ENCODE measurements around the gene HLTF. TPM values are rescaled to one million over a fixed set of nuclear protein-coding genes. Genes with fewer than 3 reads are reported as not detected.

HLTF gene
- total and polyA plus RNA-seq, 2 of the 13 experiments (the other 11 are each of a cell fraction or from before 2014, with no cell fraction given): 12.0 to 22.9 TPM

DNA sequence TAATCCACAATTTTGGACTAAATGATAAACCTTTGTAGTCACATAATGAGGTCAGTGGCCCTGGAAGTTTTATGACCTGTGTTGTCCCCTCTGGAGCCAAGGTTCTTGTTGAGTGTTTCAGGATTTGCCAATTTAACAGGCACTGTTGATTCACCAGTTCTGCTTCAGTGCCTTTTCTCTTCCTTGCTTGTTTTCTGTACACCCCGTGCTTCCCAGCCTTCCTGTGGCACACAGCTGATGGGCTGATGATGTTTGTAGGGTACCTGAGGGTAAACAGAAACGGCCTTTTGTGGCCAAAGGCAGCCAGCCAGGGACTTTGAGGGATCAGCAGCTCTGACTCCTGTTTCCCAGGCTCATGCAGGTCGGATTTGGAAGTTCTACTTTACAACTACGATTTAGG, 81.7 kb downstream of the HLTF start:
- CTCF ChIA-PET (ENCODE audit: low intra/inter-chr PET ratio, low total read pairs): no interaction called here
- no peaks in the 10 kb centered on the region for H3K9me3 ChIP-seq (ENCODE audit: low read length)
- H3K4me1 ChIP-seq (ENCODE audit: insufficient read depth, low read length): peaks cover 14% of the 10 kb centered on the region
- no peak overlapping the region for H3K4me3 ChIP-seq (replicated peaks in 1 of 3; ENCODE audit: insufficient read depth in 1 of 3, low read depth in 2 of 3, low read length in 3 of 3)
- in situ Hi-C loops (cut with HindIII; ENCODE audit: extremely low pct_ligation_motif_present, low pct_unique_long_range_greater_than_20kb): no loop called here
- no peaks in the 10 kb centered on the region for H3K27me3 ChIP-seq (ENCODE audit: control insufficient read depth in 1 of 2, insufficient read depth in 2 of 2, low read length in 2 of 2)
- no peaks in the 10 kb centered on the region for H4K20me1 ChIP-seq (ENCODE audit: insufficient read depth, low read length)
- no peaks in the 10 kb centered on the region for H3K79me2 ChIP-seq (ENCODE audit: insufficient read depth, low read length)
- peaks cover 2 to 17% of the 10 kb centered on the region in 2 experiments; a peak in 3 of 5 replicates for H3K36me3 ChIP-seq (replicated peaks in 1 of 2; ENCODE audit: control insufficient read depth in 1 of 2, insufficient read depth in 2 of 2, low read length in 2 of 2)
- no peak overlapping the region for H3K9ac ChIP-seq (ENCODE audit: insufficient read depth, low read depth, low read length)
- H3K4me2 ChIP-seq (ENCODE audit: low read depth, low read length): no peak overlapping the region
- no peak overlapping the region for H3K27ac ChIP-seq (ENCODE audit: extremely low read length, insufficient read depth, low read length)
- no peak for TF ChIP-seq ZNF317 (CRISPR knock-in tag; IDR thresholded peaks at IDR 0.05)
- TF ChIP-seq, protein P1, sequence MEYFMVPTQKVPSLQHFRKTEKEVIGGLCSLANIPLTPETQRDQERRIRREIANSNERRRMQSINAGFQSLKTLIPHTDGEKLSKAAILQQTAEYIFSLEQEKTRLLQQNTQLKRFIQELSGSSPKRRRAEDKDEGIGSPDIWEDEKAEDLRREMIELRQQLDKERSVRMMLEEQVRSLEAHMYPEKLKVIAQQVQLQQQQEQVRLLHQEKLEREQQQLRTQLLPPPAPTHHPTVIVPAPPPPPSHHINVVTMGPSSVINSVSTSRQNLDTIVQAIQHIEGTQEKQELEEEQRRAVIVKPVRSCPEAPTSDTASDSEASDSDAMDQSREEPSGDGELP (IDR thresholded peaks at IDR 0.05; ENCODE audit: borderline replicate concordance, low read depth): peak; percentile 37; the same call in 1 of the 2 replicates
- WGBS (ENCODE audit: low lambda C conversion rate): 67% methylated on average over 4 of the region's 4 CpGs
- BruUV-seq (replicated peaks): no TSS peak
- no peak for DNase-seq (ENCODE audit: low spot score)
- intact Hi-C loops (cut with micrococcal nuclease; ENCODE audit: unreplicated experiment): no loop called here
- POLR2A ChIA-PET: interaction anchor here (1.8 kb wide), 1 partner anchor 13 kb away, joined by 3 read pairs; the partner anchor contains the start of gene GYG1
- H2AFZ ChIP-seq (ENCODE audit: low read length): no peak overlapping the region
- FAIRE-seq: no peak
- no peak for ATAC-seq

DNA sequence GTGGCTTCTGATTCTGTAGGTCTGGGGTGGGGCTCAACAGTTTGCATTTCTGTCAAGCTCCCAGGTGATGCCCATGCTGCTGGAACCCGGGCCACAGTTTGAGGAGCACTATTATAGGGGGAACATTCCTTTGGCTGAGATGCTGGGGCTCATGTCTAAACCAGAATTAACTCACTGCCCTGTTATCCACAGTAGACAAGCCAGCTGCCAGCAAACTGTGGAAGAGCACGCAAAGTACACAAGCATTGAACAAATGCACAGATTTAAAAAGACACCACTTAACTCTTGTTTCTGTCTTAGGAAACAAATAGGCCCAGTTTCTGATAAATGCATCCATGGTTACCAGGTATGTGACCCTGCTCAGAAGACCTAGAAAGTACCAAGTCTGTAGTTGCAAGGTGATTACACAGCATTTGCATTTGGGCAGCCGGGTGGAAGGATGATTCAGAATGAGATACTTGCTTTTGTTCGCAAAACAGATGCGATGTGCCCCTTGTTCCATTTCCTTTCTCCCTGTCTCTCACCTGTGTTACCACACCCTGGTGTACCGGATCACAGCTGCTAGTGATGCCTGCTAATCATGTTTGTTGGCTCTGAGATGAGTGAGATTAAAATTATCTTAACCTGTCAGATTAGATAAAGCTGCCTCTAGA, 82.6 kb downstream of the HLTF start:
- no TSS peak for BruUV-seq (replicated peaks)
- H3K9me3 ChIP-seq (ENCODE audit: low read length): no peaks in the 10 kb centered on the region
- no peaks in the 10 kb centered on the region for H4K20me1 ChIP-seq (ENCODE audit: insufficient read depth, low read length)
- DNase-seq (ENCODE audit: low spot score) (no peak), ATAC-seq (no peak), FAIRE-seq (no peak)
- no peak overlapping the region for H2AFZ ChIP-seq (ENCODE audit: low read length)
- H3K4me1 ChIP-seq (ENCODE audit: insufficient read depth, low read length): peaks cover 10% of the 10 kb centered on the region; the same call in 1 of the 2 replicates
- no peak overlapping the region for H3K27ac ChIP-seq (ENCODE audit: extremely low read length, insufficient read depth, low read length)
- CTCF ChIA-PET (ENCODE audit: low intra/inter-chr PET ratio, low total read pairs): no interaction called here
- WGBS (ENCODE audit: low lambda C conversion rate): 95% methylated on average over 6 of the region's 6 CpGs
- peaks cover 2 to 12% of the 10 kb centered on the region in 2 experiments; a peak in 3 of 5 replicates for H3K36me3 ChIP-seq (replicated peaks in 1 of 2; ENCODE audit: control insufficient read depth in 1 of 2, insufficient read depth in 2 of 2, low read length in 2 of 2)
- H3K27me3 ChIP-seq (ENCODE audit: control insufficient read depth in 1 of 2, insufficient read depth in 2 of 2, low read length in 2 of 2): no peaks in the 10 kb centered on the region
- H3K9ac ChIP-seq (ENCODE audit: insufficient read depth, low read depth, low read length): no peak overlapping the region
- H3K79me2 ChIP-seq (ENCODE audit: insufficient read depth, low read length): no peaks in the 10 kb centered on the region
- intact Hi-C loops (cut with micrococcal nuclease; ENCODE audit: unreplicated experiment): no loop called here
- in situ Hi-C loops (cut with HindIII; ENCODE audit: extremely low pct_ligation_motif_present, low pct_unique_long_range_greater_than_20kb): no loop called here
- no peak overlapping the region for H3K4me3 ChIP-seq (replicated peaks in 1 of 3; ENCODE audit: insufficient read depth in 1 of 3, low read depth in 2 of 3, low read length in 3 of 3)
- no peak overlapping the region for H3K4me2 ChIP-seq (ENCODE audit: low read depth, low read length)
- POLR2A ChIA-PET: interaction anchor here (1.8 kb wide), 1 partner anchor 12 kb away, joined by 3 read pairs; the partner anchor contains the start of gene GYG1
- TF ChIP-seq TEAD2 (CRISPR knock-in tag; IDR thresholded peaks at IDR 0.05): no peak
- TF ChIP-seq, protein P2, sequence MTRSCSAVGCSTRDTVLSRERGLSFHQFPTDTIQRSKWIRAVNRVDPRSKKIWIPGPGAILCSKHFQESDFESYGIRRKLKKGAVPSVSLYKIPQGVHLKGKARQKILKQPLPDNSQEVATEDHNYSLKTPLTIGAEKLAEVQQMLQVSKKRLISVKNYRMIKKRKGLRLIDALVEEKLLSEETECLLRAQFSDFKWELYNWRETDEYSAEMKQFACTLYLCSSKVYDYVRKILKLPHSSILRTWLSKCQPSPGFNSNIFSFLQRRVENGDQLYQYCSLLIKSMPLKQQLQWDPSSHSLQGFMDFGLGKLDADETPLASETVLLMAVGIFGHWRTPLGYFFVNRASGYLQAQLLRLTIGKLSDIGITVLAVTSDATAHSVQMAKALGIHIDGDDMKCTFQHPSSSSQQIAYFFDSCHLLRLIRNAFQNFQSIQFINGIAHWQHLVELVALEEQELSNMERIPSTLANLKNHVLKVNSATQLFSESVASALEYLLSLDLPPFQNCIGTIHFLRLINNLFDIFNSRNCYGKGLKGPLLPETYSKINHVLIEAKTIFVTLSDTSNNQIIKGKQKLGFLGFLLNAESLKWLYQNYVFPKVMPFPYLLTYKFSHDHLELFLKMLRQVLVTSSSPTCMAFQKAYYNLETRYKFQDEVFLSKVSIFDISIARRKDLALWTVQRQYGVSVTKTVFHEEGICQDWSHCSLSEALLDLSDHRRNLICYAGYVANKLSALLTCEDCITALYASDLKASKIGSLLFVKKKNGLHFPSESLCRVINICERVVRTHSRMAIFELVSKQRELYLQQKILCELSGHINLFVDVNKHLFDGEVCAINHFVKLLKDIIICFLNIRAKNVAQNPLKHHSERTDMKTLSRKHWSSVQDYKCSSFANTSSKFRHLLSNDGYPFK (CRISPR knock-in tag; IDR thresholded peaks at IDR 0.05; ENCODE audit: borderline replicate concordance): no peak
- no peak for TF ChIP-seq MEIS2 (CRISPR knock-in tag; IDR thresholded peaks at IDR 0.05)
- TF ChIP-seq, protein P3, sequence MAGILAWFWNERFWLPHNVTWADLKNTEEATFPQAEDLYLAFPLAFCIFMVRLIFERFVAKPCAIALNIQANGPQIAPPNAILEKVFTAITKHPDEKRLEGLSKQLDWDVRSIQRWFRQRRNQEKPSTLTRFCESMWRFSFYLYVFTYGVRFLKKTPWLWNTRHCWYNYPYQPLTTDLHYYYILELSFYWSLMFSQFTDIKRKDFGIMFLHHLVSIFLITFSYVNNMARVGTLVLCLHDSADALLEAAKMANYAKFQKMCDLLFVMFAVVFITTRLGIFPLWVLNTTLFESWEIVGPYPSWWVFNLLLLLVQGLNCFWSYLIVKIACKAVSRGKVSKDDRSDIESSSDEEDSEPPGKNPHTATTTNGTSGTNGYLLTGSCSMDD (CRISPR knock-in tag; IDR thresholded peaks at IDR 0.05): no peak
- no peak for TF ChIP-seq KMT2A (CRISPR knock-in tag; IDR thresholded peaks at IDR 0.05)
- TF ChIP-seq ZNF839 (CRISPR knock-in tag; IDR thresholded peaks at IDR 0.05; ENCODE audit: borderline replicate concordance): no peak
- TF ChIP-seq EHMT2 (IDR thresholded peaks at IDR 0.05; ENCODE audit: borderline replicate concordance, low read depth, low read length): no peak
- TF ChIP-seq, protein P4, sequence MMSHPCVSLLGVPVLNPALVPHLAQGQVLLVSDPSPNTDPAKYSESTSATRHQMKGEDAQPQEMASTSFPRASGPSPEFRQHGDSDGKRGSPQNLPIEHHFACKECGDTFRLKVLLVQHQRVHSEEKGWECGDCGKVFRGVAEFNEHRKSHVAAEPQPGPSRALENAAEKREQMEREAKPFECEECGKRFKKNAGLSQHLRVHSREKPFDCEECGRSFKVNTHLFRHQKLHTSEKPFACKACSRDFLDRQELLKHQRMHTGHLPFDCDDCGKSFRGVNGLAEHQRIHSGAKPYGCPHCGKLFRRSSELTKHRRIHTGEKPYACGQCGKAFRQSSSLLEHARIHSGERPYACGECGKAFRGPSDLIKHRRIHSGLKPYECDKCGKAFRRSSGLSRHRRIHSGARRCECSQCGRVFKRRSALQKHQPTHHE (CRISPR knock-in tag; IDR thresholded peaks at IDR 0.05; ENCODE audit: borderline replicate concordance): no peak
